Choroid plexus epithelial cell (primary cell): ENCODE data around the gene ATAD2B.
A peak's percentile ranks its signal among the peaks of the same experiment; 100 is the strongest.

Source experiments
- DNase-seq: peaks from one replicate; pipeline ENCODE4 v3.0.0-alpha.2; 2010; ENCODE audit warnings: low read depth
- H3K4me3 ChIP-seq: 2 replicates; pipeline ENCODE4 v1.5.1; 2011; ENCODE audit warnings: low read depth, mild to moderate bottlenecking, control low read depth, low read length, moderate library complexity
- TF ChIP-seq, protein P1 (sequence below): conservative IDR thresholded peaks from 2 replicates; pipeline ENCODE4 v1.5.1; 2011; ENCODE audit warnings: low read depth, mild to moderate bottlenecking, control low read depth, inconsistent platforms, low read length, moderate library complexity

Gene ATAD2B

DNA sequence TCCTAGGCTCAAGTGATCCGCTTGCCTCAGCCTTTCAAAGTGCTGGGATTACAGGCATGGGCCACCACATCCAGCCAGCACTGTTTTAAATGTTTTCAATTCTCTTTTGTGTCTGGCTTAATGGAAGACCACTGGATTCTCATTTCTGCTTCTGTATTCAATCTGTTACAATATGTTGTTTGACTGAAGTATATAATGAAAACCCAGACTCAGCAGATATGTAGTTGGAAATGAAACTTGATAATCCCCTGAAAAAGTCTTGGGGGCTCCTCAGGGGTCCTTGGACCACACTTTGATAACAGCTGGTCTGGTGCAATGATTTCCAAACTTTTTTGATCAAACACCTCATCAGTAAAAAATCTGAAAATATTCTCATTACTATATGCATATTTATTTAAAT lies 132.7 kb downstream of the ATAD2B start:
- TF ChIP-seq, protein P1, sequence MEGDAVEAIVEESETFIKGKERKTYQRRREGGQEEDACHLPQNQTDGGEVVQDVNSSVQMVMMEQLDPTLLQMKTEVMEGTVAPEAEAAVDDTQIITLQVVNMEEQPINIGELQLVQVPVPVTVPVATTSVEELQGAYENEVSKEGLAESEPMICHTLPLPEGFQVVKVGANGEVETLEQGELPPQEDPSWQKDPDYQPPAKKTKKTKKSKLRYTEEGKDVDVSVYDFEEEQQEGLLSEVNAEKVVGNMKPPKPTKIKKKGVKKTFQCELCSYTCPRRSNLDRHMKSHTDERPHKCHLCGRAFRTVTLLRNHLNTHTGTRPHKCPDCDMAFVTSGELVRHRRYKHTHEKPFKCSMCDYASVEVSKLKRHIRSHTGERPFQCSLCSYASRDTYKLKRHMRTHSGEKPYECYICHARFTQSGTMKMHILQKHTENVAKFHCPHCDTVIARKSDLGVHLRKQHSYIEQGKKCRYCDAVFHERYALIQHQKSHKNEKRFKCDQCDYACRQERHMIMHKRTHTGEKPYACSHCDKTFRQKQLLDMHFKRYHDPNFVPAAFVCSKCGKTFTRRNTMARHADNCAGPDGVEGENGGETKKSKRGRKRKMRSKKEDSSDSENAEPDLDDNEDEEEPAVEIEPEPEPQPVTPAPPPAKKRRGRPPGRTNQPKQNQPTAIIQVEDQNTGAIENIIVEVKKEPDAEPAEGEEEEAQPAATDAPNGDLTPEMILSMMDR = no peak
- no peak overlapping the region for H3K4me3 ChIP-seq
- no peak for DNase-seq

GRCh38 chr2:23793476-23793875 lies 133.4 kb downstream of the ATAD2B start:
- H3K4me3 ChIP-seq = no peak overlapping the region
- TF ChIP-seq, protein P1 = no peak
- no peak for DNase-seq

DNA sequence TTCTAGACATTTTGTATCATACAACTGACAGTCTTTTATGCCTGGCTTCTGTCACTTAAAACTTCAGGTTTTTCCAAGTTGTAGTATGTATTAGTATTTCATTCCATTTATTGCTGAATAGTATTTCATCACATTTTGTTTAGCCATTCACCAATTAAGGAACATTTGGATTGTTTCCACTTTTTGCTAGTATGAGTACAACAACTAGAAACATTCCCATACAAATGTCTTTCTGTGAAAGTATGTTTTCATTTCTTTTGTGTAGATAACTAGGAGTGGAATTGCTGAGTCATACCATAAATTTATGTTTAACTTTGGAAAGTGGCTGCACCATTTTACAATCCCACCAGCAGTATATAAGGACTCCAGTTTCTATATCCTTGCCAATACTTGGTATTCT lies 135.9 kb downstream of the ATAD2B start:
- no peak overlapping the region for H3K4me3 ChIP-seq
- peak; percentile 85 for DNase-seq
- TF ChIP-seq, protein P1 = no peak

GRCh38 chr2:23789012-23789411 lies 137.9 kb downstream of the ATAD2B start:
- no peak for DNase-seq
- TF ChIP-seq, protein P1 = no peak
- H3K4me3 ChIP-seq = no peak overlapping the region

DNA sequence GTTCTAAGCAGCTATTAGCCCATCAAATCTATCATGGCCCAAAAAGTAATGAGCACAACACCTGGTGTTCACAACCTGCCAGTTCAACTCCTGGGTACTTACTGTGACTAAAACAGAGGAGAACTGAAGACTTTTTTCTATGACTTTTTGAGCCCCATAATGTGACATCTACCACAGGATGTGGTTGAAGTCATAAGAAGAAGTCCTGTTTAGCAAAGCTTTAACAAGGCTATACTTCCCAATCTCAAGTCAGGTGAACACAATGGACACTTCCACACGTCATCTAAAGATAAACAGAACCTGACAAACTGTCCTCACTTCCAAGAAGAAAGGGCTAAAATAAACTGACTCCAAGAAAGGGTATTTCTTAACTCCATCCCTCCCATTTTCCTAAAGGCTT lies 138.8 kb downstream of the ATAD2B start:
- no peak for DNase-seq
- TF ChIP-seq, protein P1 = no peak
- no peak overlapping the region for H3K4me3 ChIP-seq

DNA sequence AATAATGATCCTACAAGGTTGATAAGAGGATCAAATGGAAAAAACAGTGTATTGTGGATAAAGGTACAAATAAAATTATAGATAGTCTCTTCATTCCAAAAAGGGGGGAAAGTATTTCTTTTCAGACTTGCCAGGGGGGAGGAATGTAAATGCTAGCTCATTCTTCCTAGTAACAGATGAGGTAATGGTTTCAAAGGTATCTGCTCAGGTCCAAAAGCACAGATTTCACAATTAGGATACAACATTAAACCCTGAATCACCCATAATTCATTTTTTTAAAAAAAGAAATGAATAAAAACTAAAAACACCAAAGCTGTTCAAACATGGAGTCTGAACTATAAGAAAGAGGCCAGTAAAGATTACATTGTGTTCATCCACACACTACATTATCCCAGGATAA lies 142.0 kb downstream of the ATAD2B start:
- H3K4me3 ChIP-seq = no peak overlapping the region
- TF ChIP-seq, protein P1 = no peak
- no peak for DNase-seq

DNA sequence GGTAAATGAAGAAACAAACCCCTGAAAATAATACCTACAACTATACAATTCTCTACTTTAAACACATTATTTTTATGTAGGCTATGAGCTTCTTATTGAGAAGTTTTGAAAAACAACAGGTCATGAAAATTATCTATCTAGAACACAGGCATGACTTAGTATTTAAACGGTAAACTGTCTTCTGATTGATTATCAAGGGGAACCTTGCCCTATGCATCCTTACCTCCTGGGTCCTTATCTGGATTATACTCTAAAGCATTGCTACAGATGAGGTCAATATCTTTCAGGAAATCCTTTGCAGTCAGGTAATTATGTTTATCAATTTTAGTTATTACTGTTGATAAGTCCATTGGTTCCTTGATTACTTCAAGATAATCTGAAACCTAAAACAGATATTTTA lies 144.3 kb downstream of the ATAD2B start:
- H3K4me3 ChIP-seq = no peak overlapping the region
- no peak for DNase-seq
- TF ChIP-seq, protein P1 = no peak
